Right atrium auricular region (tissue), 2 donors: ENCODE data around the gene RNF126. TPM values are rescaled to one million over a fixed set of nuclear protein-coding genes. Genes with fewer than 3 reads are reported as not detected.

Source experiments
- DNase-seq: peaks from one replicate; pipeline ENCODE4 v3.0.0-alpha.2; 2019; ENCODE audit warnings: low spot score
- H3K27ac ChIP-seq, 2 donors: fragments of 200-600 bp; sonication (generic); 1 replicate in 1 of 2; 2 replicates in 1 of 2; pipeline ENCODE4 v1.5.1; 2016 to 2019
- H3K27me3 ChIP-seq, 2 donors: fragments of 200-600 bp; sonication (generic); one replicate each; pipeline versions ENCODE4 v1.5.1 to v1.6.0; 2017 to 2019
- H3K36me3 ChIP-seq: fragments of 200-600 bp; sonication (generic); one replicate; pipeline ENCODE4 v1.5.1; 2016
- H3K4me1 ChIP-seq, 2 donors: fragments of 200-600 bp; sonication (generic); one replicate each; pipeline versions ENCODE4 v1.5.1 to v1.6.0; 2017 to 2019
- H3K4me3 ChIP-seq, 2 donors: fragments of 200-600 bp; sonication (generic); 1 replicate in 1 of 2; 2 replicates in 1 of 2; pipeline ENCODE4 v1.5.1; 2017 to 2019; ENCODE audit warnings: mild to moderate bottlenecking in 1 of 2, moderate library complexity in 1 of 2
- H3K9me3 ChIP-seq, 2 donors: fragments of 200-600 bp; sonication (generic); one replicate each; pipeline ENCODE4 v1.5.1; 2019
- CTCF ChIP-seq, 2 donors: fragments of 200-600 bp; sonication (generic); IDR thresholded peaks; one replicate each; pipeline ENCODE4 v1.5.1; 2019; ENCODE audit warnings: antibody characterized with exemption in 2 of 2
- total RNA-seq, 2 donors: library from RNA; depleted of rRNA; stranded (reverse); fragments of >200 nt; gene quantifications; one replicate each; pipeline ENCODE4 v1.1.0, GENCODE V29; 2016

The RNF126 gene
- total RNA-seq, 2 donors from 2014 or later = 53.3 to 68.5 TPM

DNA sequence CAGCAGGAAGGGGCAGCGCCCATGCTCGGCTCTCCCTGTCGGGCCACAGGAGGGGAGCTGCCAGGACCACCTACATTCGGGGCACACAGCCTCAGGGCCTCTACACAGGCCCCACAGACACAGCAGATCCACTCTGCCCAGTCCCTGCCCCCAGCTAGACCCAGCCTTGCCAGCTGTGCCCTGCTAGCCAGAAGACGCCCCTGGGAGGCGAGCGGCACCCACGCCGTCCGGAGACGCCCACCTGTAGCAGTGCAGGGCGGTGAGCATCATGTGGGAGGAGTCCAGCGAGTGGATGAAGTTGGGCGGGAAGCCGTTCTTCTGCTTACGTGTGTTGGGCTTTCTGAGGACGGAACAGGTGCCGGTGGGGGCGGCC, 44.8 kb downstream of the RNF126 start:
- Histone ChIP-seq H3K9me3 (no peaks in the 10 kb centered on the region), H3K36me3 (peaks cover 57% of the 10 kb centered on the region), H3K4me3 (no peak overlapping the region), H3K4me1 (no peaks in the 10 kb centered on the region), H3K27me3 (no peaks in the 10 kb centered on the region), H3K27ac (no peak overlapping the region)
- no peak for TF ChIP-seq CTCF (IDR thresholded peaks at IDR 0.05)
- no peak for DNase-seq

DNA sequence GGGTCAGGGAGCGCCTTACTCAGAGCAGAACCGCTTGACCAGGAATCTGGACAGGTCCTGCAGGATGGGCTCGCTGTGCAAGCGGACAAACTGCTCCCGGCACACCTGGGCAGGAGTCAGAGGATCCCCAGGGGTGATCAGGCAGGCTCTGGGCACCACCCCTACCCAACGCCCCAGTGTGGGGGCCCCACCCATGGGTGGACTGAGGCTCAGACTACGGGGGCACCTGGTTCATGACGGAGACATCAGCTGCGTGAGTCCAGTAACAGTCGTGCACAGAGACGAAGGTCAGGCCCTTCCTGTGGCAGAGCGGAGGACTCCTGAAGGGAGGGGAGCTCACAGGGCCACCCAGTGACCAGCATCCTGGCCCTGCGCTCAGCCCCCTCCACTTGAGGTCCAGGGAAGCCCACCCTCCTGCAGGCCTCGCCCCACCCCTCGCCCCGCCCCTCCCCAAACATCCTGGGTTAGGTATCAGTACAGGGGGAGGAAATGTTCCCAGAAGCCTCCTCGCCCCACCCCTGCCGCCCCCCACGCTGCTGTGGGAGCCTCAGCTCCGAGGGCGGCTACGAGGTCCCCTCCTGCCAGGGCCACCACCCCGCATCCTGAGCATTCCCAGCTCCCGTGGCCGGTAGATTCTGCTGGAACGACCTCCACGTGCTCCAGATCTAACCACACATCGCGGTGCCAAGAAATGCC, 45.3 kb downstream of the RNF126 start:
- Histone ChIP-seq H3K4me3 (no peak overlapping the region), H3K9me3 (no peaks in the 10 kb centered on the region), H3K4me1 (no peaks in the 10 kb centered on the region), H3K27ac (no peak overlapping the region), H3K36me3 (peaks cover 52% of the 10 kb centered on the region), H3K27me3 (no peaks in the 10 kb centered on the region)
- no peak for TF ChIP-seq CTCF (IDR thresholded peaks at IDR 0.05)
- DNase-seq = no peak

- H3K9me3 ChIP-seq = no peaks in the 10 kb centered on the region
- no peaks in the 10 kb centered on the region for H3K27me3 ChIP-seq
- no peaks in the 10 kb centered on the region for H3K4me1 ChIP-seq
- H3K4me3 ChIP-seq = no peak overlapping the region
- DNase-seq = no peak
- no peak for TF ChIP-seq CTCF (IDR thresholded peaks at IDR 0.05)
- H3K27ac ChIP-seq = no peak overlapping the region
- H3K36me3 ChIP-seq = peaks cover 44% of the 10 kb centered on the region
These were observed 46.1 kb downstream of the RNF126 start for GRCh38 chr19:616747-617526.

DNA sequence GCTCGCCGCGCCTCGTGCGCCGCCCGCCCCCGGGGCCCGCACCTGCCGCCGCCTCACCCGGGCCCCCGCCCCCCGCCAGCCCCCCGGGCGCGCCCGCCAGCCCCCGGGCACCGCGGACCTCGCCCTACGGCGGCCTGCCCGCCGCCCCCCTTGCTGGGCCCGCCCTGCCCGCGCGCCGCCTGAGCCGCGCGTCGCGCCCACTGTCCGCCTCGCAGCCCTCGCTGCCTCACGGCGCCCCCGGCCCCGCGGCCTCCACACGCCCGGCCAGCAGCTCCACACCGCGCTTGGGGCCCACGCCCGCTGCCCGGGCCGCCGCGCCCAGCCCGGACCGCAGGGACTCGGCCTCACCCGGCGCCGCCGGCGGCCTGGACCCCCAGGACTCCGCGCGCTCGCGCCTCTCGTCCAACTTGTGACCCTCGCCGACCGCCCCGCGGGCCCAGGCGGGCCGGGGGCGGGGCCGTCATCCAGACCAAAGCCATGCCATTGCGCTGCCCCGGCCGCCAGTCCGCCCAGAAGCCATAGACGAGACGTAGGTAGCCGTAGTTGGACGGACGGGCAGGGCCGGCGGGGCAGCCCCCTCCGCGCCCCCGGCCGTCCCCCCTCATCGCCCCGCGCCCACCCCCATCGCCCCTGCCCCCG, 46.8 kb downstream of the RNF126 start:
- DNase-seq = no peak
- Histone ChIP-seq H3K4me1 (no peaks in the 10 kb centered on the region), H3K27ac (no peak overlapping the region), H3K9me3 (no peaks in the 10 kb centered on the region), H3K4me3 (no peak overlapping the region), H3K27me3 (no peaks in the 10 kb centered on the region), H3K36me3 (peaks cover 38% of the 10 kb centered on the region)
- TF ChIP-seq CTCF (IDR thresholded peaks at IDR 0.05) = no peak

DNA sequence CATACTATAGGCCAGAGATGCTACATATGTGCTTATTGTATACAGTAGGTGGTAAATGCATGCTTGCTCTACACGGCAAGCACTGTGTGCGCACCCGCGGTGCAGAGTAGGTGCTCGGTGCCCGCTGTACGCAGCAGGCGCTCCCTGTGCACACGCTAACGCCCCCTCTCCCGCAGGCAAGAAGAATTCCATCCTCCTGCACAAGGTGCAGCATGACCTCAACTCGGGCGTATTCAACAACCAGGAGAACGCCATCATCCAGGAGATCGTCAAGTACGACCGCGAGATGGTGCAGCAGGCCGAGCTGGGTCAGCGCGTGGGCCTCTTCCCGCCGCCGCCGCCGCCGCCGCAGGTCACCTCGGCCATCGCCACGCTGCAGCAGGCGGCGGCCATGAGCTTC, 47.4 kb downstream of the RNF126 start:
- H3K4me1 ChIP-seq = no peaks in the 10 kb centered on the region
- no peaks in the 10 kb centered on the region for H3K27me3 ChIP-seq
- no peak overlapping the region for H3K4me3 ChIP-seq
- no peaks in the 10 kb centered on the region for H3K9me3 ChIP-seq
- H3K27ac ChIP-seq = no peak overlapping the region
- no peak for DNase-seq
- peak in 1 of 2 donors; percentile 12 for TF ChIP-seq CTCF (IDR thresholded peaks at IDR 0.05)
- H3K36me3 ChIP-seq = peaks cover 38% of the 10 kb centered on the region
